DMS53 treated with DMSO at 0.1 percent for 48 hours (cell line): ENCODE data around the gene AURKA.

ENCODE experiments used
- DNase-seq: peaks from one replicate; lab custom pipeline; 2025; ENCODE audit not compliant: unreplicated experiment; lab: John Stamatoyannopoulos, UW

The AURKA gene

DNA sequence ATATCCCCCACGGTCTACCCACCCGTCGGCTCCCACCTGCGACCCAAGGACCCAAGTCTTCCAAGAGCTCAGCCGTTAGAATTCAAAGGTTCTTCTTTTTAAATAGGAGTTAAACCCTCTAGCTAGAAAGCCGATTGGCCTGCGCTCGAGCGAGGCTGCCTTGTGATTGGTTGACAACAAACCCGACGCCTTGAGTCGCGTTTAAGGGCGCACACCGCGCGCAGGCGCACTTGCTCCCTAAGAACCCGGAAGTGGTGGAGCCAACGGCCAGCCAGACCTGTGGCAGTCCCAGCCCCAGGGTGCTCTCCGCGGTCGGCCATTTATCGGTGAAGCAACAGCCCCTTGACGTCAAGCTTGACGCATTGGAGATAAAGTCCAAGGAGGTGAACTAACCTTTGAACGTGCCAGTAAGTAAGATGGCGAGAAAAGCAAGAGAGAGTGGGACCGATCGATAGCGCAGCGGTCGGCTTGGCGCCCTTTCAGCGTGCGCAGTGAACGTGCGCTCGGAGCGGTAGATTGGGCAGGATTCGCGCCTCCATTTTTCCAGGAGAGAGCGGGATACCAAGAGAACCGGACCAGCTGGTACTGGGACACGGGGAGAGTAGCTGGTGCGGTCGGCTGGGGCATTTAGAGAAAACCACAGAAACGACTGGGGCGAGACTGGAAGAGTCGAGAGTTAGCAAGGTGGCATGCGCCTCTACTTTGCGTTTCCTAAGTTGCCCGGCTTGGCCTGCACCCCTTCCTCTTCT lies at the start of gene AURKA, which contains the start of gene CSTF1:
Gene AURKA, minus strand, starts transcription at position 84 of the 749 bp plus-strand sequence. CDS start 4,018 bp downstream, outside the sequence.
Gene CSTF1, plus strand, starts transcription at position 514 of the 749 bp plus-strand sequence. CDS start 2,908 bp downstream, outside the sequence.
- peak; percentile 96 for DNase-seq

DNA sequence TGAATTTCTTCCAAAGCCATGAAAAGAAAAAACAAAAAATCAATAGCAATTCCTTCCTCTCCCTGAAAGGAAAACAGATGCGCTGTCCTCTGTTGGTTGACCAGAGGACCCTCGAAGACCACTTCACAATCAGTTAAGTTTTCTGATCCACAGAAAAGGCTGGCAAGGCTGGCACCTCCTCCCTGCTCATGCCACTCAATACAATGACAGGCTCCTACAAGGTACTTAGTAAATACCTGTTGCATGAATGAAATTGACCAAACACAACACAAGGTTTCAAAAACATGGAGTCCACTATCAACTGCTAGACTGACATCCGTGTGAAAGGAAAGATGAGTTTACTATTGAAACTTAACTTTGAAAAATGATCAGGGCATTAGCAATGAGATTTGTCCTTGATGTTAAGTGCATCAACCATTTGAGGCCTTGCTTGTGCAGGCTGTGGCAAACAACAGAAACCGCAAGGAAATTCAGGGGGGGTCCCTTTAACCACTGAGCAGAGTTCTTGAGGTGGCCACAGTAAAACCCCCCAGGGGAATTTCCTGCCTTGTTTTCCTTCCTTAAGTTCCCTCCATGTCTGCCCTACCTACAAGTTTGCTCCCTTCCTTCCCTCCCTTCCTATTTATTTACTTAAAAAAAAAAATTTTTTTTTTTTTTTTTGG lies 48.5 kb upstream of the AURKA start:
- no peak for DNase-seq

DNA sequence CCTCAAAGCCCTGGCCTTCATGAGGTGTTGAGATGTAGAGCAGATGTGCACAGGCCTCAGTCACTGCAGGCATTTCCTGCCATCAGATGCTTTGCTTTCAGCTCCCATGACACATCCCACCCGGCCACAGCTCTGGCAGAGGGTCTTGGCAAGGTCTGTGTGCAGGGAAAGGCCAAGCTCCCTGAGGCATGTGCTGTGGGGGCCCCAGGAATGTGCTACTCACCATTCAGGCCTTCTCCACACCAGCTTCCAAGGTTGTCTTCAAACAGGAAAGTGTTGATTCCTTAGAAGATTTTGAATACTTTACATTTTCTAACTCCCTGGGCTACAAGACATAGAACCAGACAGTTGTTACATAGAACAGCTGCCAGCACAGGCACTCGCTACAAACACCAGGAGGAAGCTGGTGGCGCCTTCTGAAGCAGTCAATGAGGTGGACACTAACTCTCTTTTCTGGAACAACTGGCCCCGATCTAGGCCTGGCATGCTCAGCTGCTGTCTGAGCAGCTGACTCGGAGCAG lies 47.8 kb upstream of the AURKA start:
- DNase-seq: no peak

DNA sequence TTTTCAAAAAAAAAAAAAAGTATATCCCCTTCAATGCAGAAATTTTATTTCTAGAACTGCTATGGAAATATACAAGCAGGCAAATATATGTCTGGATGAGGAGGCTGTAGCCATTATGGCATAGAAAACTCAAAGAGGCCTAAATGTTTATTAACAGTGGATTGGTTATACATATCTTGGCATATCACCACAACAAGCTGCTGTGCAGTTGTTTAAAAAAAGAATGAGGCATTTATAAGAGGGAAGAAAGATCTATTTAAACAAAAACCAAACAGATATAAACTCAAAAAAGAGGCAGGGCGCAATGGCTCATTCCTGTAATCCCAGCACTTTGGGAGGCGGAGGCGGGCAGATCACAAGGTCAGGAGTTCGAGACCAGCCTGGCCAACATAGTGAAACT lies 46.3 kb upstream of the AURKA start:
- no peak for DNase-seq

DNA sequence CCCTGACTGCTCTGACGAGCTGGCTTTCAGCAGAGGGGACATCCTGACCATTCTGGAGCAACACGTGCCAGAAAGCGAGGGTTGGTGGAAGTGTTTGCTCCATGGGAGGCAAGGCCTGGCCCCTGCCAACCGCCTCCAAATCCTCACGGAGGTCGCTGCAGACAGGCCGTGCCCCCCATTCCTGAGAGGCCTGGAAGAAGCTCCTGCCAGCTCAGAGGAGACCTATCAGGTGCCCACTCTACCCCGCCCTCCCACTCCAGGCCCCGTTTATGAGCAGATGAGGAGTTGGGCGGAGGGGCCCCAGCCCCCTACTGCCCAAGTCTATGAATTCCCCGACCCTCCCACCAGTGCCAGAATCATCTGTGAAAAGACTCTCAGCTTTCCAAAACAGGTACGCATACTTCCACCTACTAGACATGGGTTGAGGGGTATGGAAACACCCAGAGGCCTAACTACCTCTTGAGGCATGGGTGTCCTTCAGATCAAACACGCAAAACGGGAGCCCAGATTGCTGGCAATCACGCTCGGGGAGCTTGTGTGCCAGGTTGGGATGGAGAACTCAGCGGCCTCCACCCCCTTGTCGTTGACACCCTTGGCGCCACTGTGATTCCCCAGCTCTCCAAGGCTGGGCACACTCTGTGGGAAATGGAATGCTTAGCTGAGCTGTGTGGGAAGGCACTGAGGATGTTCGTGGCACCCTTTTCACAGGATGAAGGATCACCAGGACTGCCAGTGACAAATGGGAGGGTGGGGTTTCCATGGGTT lies 45.4 kb upstream of the AURKA start:
- no peak for DNase-seq

DNA sequence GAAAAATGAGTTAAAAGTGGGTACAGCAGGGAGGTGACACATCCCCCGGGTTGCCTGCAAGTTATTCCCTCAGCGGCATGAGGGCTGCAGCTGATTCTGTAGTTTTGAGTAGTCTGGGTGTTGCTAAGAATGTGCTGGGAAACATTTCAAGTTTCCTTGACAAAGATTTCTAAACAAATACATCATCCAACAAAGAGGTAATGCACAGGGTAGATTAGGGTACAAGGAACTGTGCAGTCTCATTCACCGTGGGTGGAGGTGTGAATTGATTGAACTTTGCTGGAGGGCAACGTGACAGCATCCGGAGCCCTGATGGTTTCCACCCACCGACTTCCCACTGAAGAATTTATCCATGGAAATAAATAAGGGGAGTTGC lies 41.9 kb upstream of the AURKA start:
- no peak for DNase-seq

DNA sequence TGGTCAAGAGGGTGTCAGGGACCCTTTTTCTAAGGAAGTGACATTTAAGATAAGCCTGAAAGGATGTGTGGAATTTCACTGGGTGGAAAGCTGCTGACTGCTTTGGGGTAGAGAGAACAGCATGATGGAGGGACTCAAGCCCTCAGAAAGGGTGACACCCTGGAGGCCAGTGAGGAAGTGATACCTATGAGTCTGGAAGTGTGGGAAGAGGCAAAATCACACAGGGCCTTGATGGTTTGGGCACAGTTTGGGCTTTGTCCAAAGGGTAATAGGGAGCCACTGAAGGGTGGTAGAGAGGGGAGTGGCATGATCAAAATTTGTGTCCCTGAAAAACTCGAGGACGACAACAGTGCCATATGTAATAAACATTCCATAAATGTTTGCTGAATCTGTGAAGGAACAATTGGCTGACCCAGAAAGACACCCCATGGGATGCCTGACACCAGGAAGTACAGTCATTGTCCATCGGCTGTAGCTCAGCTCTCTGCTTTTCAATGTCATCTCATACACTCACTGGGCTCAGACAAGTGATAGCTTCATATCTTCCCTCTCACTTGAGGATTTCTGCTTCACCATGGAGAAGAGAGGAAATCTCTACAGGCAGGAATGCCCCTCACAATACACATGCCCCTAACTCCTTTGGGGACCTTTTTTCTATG lies 41.3 kb upstream of the AURKA start:
- no peak for DNase-seq

DNA sequence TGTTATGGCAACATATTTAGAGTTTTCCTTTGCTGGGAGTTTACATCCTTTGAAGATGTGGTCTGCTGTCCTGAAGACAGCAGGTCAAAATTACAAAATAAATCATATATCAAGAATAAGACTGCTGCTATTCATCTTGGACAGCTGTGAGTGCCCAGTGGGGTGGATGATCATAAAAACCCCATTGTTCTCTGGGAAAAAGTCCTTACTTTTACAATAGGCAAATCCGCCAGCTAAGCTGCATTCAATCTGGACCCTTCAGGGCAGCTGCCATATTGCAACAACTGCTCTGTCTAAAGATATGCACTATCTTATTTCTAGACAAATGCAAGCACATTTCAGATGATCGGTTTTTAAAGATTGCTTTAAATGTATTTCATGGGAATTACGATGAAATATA lies 39.5 kb upstream of the AURKA start:
- DNase-seq: no peak

DNA sequence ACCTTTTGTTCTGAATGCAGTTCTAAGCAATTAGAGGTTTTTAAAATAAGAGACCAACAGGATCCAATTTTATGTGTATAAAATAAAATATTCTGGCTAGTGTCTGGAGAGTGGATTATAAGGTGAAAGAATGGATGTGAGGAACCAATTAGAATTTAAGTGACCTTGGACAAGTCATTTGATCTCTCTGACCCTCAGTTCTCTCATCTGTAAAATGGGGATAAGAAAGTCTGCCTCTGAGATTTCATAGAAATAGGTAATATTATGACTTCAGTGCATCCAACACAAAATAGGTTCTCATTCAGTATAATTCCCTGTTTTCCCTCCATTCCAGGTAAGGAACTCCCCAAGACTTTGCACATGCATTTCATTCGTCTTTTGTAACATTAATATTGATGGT lies 38.9 kb upstream of the AURKA start:
- DNase-seq: no peak

DNA sequence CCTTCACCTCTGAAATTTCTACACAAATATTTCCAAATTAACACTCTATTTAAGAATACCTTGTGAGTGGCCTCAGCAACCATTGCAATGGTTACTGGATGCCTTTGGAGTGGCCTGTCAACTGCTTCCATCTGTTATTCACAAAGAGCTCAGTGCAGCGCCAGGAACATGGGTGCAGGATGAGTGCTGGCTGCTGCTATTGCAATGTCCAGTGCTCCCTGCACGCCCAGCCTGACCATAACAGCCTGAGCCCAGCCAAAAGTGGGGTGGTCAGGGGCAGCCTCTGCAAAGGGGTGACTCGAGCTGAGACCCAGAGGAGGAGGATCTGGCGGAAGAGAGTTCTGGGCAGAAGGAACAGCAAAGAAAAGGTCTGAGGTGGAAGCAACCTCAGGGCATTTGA lies 38.4 kb upstream of the AURKA start:
- DNase-seq: no peak

DNA sequence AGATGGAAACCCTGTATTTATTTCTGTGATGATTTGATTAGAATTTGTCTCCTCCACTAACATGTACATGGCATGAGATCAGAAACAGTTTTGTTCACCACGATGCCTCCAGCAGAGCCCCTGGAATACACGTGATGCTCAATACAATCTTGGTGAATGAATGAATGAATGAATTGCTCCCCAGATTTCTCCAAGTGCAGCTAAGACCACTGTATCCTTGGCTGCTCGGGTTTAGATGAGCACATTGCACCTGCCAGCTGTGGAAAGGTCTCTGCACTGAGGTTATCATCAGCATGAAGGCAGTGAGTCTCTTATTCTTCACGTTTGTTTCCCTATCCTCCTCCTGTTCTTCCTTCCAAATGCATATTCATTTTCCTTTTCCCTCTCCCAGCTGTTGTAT lies 37.9 kb upstream of the AURKA start:
- DNase-seq: no peak

DNA sequence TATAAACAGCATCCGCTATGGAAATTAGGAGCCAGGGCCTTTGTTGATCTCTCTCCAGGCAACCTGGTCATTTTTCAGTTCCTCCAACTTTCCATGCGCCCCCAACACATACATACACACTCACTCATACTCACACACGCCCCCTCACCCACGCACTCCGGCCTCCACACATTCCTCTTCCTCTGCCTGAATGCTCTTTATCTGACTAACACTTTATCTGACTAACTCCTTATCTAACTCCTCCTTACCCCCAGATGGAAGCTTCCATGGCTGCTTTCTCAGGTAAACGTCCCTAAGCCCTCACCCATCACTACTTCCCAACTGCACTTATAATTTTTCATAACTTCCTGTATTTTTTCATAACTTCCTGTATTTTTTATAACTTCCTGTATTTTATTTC lies 37.5 kb upstream of the AURKA start:
- DNase-seq: no peak

DNA sequence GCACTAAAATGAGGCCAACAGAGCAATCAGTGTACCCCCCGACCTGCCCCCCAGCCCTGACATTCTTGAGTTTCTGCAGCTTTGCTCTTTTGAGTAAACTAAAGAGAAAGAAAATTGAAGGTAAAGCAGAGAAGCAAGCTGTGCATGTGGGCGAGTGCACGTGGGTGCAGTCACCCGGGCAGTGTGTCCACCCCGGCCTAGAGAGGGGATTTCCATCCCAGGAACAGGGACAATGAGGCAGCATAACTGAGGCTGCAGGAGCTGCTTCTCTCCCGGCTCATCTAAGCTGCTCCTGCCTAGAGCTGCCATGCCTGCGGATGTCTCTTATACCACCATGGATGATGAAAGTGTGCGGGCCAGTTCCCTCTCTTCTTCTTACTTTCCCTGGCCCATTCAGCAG lies 36.9 kb upstream of the AURKA start:
- DNase-seq: no peak

DNA sequence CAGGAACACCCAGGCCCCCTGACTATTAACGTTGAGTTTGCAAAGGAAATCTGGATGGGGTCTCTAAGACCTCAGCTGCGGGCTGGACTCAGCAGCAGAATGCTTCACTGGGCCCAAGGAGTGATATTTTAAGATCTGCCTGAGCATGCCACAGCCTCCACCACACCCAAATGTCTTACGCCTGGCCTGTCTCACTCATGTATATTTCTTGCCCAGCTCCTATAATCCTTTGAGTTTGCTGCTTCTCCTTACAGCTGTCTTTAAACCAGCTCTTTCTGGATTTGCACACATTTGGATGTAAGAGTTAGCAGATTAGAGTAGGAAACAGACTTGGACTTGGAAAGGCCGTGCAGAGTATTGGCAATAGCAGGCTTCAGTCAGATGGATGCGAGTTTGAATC lies 36.4 kb upstream of the AURKA start:
- DNase-seq: no peak

DNA sequence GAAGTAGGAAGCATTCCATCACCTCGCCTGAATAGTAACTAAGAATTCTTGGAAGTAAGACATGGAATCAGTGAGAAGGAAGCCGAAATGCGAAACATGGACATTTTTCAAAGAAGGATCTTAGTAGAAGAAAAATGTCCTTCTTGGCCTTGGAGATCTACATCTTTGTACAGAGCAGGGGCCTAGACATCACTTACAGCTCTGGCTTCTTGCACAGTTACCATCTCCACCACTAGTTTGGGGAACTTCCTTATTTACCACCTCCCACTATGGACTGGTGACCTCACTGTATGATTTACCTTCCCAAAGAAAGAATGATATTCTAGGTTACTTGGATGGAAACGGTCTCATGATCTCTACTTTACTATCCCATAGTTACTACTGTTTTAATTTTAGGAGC lies 35.8 kb upstream of the AURKA start:
- DNase-seq: no peak

DNA sequence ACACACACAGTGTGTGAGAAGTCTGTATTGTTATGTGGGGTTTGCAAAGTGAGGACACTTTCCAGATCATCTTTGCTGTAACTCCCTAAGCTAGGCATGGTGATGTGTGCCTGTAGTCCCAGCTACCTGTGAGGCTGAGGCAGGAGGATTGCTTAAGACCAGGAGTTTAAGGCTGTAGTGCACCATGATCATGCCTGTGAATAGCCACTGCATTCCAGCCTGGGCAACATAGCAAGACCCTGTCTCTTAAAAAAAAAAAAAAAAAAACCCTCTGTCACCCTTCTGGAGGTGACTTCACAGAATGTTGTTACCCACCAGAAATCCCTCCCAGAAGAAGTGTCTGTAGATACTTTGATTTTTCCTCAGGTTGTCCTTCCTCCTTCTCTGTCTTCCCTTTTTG lies 34.9 kb upstream of the AURKA start:
- DNase-seq: no peak

DNA sequence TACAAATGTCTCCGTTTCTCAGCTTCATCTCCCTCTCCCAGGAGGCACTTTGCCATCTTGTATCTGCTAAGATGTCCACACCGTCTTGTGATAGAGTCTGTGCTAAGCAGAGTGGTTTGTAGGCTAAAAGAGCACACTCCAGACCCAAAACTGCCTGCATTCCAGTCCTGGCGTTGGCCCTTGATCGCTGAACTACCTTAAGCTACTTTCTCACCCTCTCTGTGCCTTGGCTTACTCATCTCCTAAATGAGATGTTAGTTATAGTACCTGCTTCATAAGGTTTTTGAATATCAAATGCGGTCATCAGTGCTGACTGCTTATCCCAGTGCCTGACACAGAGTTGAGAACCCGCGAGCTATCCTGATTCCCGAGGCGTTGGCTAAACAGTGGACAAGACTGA lies 34.0 kb upstream of the AURKA start:
- no peak for DNase-seq

DNA sequence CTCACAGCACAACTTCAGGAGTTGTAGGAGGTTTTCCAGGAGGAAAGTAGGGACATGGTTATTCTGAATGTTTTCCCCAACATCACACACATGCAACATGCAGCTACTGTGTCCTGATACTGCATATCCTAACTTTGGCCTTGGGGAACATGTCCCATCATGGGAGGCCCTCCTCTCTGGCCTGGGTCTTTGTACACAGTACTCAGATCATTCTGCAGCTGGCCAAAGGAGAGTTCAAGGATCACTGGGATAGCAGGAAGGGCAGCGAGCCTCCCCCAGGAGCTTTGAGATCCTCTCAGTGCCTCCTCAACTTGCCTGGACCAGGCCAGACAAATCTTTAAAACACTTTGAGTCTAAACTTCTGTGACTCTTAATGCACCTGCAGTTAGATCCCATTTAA lies 32.9 kb upstream of the AURKA start:
- DNase-seq: no peak

DNA sequence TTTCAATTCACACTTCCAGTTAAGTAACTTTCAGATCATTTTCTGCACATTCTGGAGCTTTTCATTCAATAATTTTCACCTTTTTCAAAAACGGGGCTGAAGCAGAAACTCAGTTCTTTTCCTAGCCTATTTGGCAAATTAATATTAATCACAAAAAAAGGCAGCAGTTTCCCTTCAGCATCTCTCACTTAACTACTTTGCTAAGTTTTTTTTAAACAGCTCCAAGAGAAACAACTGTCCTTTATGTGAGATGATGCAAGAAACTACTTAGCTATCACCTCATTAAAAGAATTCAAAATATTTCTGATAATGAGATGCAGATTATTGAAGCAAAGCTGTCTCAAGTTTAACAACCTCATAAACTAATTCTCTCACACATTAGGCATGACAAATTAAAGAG lies 31.9 kb upstream of the AURKA start:
- DNase-seq: no peak

DNA sequence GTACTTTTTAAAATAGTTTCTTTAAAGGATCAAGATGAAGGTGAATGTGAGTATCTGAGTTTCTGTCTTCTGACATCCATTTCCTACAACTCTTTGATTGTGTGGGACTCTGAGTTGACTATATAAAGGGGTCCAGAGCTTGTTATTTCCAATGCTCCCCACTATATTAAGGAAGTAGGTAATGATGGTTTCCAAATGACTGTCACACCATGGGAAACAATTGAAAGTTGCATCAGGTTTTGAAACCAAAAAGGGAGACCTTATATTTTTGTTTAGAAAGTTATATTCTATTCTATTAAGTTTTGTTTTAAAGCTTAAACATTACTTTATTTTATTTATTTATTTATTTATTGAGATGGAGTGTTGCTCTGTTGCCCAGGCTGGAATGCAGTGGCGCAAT lies 31.2 kb upstream of the AURKA start:
- DNase-seq: no peak

DNA sequence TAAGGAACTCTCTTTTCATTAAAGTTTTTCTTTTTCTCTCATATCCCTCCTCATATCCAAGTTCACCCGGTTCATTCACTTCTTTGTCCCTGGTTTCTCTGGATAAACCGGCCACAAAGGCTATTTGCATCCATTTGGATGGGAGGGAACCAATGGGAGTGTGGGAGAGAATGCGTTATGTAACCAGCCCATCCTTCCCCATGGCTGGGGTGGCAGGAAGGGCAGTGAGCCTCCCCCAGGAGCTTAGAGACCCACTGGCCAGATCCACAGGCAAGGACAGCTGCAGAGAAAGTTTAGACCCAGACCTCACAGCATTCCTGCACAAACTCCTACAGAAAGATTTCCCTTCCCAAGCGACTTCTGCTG lies 30.8 kb upstream of the AURKA start:
- DNase-seq: no peak
